ENCODE results near the gene RAB43.

The RAB43 gene

DNA sequence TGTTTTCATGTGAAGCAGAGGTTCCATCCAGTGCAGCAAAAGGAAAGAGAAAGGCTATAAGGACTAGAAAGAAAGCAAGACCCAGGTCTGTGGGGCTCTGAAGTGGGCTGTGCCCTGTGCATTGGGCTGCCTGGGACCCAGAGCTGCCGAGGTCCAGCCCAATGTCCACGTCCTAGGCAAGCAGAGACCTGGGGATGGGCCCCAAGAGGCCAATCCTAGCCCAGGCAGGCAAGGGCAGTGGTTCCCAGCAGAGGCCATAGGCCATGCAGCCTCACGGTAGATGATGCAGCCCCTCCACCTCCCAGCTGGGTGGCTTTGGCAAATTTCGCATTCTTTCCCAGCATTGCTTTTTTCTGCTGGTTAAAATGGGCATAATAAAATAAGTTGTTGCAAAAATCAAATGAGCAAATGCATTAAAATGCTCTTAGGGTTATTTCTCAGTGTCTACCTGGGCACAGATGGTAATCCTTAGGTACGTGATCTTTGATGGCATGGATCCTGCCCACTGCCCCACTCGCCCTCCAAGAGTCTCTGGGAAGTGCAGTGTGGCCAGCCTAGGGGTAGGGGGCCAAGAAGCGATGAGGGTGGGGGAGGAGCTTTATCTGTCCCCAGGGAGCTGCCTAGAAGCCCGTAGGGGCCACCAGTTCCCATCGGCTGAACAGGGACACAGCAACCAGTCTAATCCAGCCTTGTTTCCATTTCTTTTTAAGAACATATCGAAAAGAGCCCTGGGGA lies 83.3 kb downstream of the RAB43 start:
- Histone ChIP-seq H3K36me3 (ENCODE audit: control insufficient read depth in 2 of 2, insufficient read depth in 1 of 2, low read length in 2 of 2) (no peaks in the 10 kb centered on the region), H3K4me3 (ENCODE audit: low read depth, low read length) (no peak overlapping the region), H3K9me3 (ENCODE audit: control insufficient read depth, insufficient read depth, low read depth, low read length) (no peaks in the 10 kb centered on the region), H3K4me1 (ENCODE audit: control insufficient read depth, insufficient read depth, low read length) (no peaks in the 10 kb centered on the region), H3K27ac (ENCODE audit: extremely low read depth, low read depth, low read length) (no peak overlapping the region)
- POLR2A ChIA-PET, result interaction anchor here (0.6 to 0.7 kb wide), 2 partner anchors 195 to 225 kb away, joined by 3 to 4 read pairs; no protein-coding TSS in a partner anchor
- no peak for TF ChIP-seq ZNF10 (tag by site-specific recombination; IDR thresholded peaks at IDR 0.05)
- no peak for TF ChIP-seq ZNF335 (tag by site-specific recombination; conservative IDR thresholded peaks at IDR 0.05)
- no peak for TF ChIP-seq ZNF280C (tag by site-specific recombination; IDR thresholded peaks at IDR 0.05)
- no peak for TF ChIP-seq ZSCAN16 (tag by site-specific recombination; IDR thresholded peaks at IDR 0.05)
- TF ChIP-seq ZFP41 (tag by site-specific recombination; IDR thresholded peaks at IDR 0.05; ENCODE audit: borderline replicate concordance), result no peak
- TF ChIP-seq BCL11B (tag by site-specific recombination; IDR thresholded peaks at IDR 0.05; ENCODE audit: low read depth), result no peak
- no peak for TF ChIP-seq ZNF26 (tag by site-specific recombination; IDR thresholded peaks at IDR 0.05)
- TF ChIP-seq ZNF248 (tag by site-specific recombination; IDR thresholded peaks at IDR 0.05), result no peak
- TF ChIP-seq ZNF596 (tag by site-specific recombination; IDR thresholded peaks at IDR 0.05), result no peak
- no peak for TF ChIP-seq ZNF521 (tag by site-specific recombination; IDR thresholded peaks at IDR 0.05)
- no peak for TF ChIP-seq ZNF426 (tag by site-specific recombination; IDR thresholded peaks at IDR 0.05)
- TF ChIP-seq KLF16 (tag by site-specific recombination; IDR thresholded peaks at IDR 0.05), result no peak
- no peak for TF ChIP-seq ZNF792 (tag by site-specific recombination; IDR thresholded peaks at IDR 0.05)
- no peak for TF ChIP-seq ZNF354C (tag by site-specific recombination; IDR thresholded peaks at IDR 0.05; ENCODE audit: borderline replicate concordance, low read depth)
- TF ChIP-seq ZNF341 (tag by site-specific recombination; IDR thresholded peaks at IDR 0.05; ENCODE audit: low read depth), result no peak
- no peak for TF ChIP-seq ZFP37 (tag by site-specific recombination; IDR thresholded peaks at IDR 0.05)
- TF ChIP-seq ZNF138 (tag by site-specific recombination; IDR thresholded peaks at IDR 0.05; ENCODE audit: borderline replicate concordance), result no peak
- TF ChIP-seq HOXA7 (CRISPR knock-in tag; IDR thresholded peaks at IDR 0.05; ENCODE audit: borderline replicate concordance), result no peak
- CTCF ChIA-PET, result interaction anchor here (0.6 kb wide), 1 partner anchor 102 kb away, joined by 3 read pairs; no protein-coding TSS in a partner anchor
